Amygdala (tissue), 56 donors: ENCODE data around the gene ITPRIP.

ENCODE experiments used
- DNase-seq, 56 donors: peaks; one replicate each; lab custom pipeline; 2025; lab: John Stamatoyannopoulos, UW

Gene ITPRIP

DNA sequence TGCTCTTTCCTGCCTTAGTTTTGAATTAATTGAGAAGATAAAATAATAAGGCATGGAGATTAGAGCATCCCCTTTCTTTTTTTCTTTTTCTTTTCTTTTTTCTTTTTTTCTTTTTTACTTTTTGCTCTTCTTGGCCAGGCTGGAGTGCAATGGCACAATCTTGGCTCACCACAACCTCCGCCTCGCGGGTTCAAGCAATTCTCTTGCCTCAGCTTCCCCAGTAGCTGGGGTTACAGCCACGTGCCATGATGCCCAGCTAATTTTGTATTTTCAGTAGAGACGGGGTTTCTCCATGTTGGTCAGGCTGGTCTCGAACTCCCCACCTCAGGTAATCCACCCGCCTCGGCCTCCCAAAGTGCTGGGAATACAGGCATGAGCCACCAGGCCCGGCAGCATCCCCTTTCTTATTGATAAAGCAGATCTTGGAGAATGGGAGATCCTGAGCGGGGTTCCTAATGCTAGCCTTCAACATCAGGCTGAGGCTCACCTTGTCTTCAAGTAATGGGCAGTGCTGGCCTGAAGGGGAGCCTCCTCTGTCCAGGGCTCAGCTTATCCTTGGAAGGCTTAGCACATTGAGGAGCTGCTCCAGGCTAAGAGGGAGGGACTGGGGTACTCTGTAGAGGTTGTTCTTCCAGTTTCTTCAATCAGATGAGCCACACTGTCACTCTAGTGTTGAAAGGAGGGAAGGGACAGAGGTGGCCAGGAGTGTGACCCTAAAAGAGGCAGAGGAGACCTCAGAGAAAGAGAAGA is 41.4 kb downstream of the ITPRIP start:
- DNase-seq = no peak

DNA sequence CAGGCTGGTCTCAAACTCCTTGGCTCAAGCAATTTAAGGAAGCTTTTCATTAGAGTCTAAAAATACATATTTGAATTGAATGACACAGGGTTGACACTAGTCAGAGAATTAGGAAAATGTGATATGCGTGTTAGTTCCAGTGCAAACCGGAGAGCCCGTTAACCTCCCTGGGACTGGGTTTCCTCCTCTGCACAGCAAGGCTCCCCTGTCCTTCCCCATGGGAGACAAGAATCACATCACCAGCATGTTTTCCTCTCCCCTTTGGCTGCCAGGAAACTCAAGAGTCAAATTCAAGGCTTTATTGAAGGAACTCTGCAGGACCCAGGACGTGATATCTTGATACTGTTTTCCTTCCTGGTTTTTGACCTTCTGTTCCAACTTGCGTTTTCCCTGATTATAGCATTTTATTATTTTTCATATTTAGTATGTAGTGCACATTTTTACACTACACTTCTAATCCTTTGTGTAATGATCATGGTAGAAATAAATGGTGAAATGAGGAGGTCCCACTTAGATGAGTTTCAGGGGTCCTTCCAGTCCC is 44.4 kb downstream of the ITPRIP start:
- no peak for DNase-seq

DNA sequence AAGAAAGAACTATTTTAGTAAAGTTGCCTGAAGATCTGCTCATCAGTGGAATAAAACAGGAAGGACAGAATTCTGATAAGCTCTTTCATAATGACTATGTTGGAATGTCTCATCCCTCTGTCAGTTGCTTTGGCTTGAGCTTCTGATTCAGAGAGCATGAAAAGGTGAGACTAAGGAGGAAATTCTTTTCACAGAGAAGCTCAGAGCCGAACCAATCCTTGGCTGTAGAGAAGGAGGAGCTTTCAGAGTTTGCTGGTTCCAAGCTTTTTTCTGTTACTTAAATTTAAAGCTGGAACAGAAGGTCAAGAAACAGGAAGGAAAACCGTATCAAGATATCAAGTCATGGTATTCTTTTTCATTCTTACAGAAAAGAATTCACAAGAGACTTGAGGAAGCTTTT is 45.3 kb downstream of the ITPRIP start:
- no peak for DNase-seq

DNA sequence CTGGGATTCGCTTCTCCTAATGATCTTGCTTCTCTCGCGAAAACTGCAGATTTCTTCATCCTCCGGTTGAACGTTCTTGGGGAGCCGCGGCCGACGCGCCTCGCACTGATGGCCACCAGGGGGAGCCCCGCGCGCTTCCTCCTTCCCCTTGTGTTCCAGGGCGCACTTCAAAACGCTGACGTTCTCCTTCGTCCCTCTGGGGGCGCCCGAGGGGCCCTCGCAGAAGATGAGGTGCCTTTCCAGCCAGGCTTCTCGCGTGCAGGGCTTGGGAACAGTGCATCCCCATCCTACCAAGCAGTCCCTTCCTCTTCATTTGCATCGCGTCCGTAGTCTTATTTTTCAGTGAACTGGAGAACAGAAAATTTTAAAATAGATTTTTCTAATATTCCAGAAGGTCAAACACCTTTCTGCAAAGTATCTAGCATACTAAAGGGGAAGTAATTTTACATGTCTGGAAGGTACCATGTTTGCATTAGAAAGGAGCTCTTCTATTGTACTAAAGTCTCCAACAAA is 46.8 kb downstream of the ITPRIP start:
- peak; percentile 27 to 94 (median 76) for DNase-seq

DNA sequence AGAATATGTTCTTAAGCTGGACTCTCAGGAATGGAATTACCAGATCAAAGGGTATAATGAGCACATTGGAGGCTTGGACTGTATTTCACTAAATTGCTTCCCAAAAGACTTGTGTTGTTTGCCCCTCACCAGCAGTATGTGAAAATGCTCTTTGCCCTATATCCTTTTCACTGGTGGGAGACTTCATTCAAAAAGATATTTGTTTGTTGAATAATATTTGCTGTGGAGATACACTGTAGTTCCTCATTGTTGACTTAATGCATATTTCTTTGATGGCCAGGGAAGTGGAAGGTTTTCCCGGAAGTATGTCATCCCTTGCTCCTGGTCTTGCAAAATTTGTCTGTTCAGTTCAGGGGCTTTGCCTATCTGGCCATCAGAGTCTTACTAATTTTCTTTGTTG is 49.9 kb downstream of the ITPRIP start:
- no peak for DNase-seq

DNA sequence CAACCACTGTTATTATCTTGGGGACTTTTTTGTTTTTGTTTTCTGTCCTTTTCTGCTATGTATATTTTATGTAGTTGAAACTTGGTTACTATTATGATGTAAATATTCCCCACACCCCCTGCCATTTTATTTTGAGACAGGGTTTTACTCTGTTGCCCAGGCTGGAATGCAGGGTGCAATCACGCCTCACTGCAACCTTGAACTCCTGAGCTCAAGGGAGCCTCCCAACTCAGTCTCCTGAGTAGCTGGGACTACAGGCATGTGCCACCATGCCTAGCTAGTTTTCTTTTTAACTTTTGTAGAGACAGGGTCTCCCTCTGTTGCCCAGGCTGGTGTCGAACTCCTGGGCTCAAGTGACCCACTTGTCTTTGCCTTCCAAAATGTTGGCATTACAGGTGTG is 51.3 kb downstream of the ITPRIP start:
- no peak for DNase-seq

DNA sequence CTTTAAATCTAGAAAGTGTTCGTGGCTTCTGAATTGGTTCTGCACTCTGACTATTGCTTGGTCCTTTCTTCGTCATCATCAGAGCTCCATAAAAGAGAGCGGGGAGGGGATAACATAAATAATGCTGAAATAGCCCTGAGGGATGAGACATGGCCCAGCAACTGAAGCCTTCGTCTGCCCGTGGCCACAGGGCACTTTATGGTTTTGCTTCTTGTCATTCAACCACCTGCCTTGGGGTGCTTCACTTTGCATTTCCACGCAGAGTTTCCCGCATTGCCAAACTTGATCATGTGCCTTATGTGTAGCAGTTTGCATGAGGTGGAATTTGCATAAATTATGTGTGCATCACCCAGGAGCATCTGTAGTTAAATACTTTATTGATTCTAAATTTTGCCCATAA is 53.4 kb downstream of the ITPRIP start:
- DNase-seq = no peak

DNA sequence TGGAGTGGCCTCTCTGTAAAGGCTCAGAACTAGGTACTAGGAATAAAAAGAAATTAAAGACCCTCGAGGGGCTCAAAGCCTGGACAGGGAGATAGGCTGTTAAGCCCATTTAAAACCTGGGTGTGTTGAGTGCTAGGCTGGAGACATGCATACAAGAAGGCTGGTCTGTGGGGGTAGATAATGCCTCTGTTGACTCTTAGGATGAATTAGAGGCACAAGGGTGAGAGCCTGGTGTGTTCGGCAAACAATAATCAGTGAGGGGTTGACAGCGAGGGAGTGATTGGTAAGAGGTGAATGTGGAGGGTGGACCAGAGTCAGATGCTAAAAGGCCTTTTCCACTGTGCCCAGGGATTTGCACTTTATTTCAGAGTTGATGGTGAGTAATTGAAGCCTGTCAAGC is 56.6 kb downstream of the ITPRIP start:
- DNase-seq = no peak

DNA sequence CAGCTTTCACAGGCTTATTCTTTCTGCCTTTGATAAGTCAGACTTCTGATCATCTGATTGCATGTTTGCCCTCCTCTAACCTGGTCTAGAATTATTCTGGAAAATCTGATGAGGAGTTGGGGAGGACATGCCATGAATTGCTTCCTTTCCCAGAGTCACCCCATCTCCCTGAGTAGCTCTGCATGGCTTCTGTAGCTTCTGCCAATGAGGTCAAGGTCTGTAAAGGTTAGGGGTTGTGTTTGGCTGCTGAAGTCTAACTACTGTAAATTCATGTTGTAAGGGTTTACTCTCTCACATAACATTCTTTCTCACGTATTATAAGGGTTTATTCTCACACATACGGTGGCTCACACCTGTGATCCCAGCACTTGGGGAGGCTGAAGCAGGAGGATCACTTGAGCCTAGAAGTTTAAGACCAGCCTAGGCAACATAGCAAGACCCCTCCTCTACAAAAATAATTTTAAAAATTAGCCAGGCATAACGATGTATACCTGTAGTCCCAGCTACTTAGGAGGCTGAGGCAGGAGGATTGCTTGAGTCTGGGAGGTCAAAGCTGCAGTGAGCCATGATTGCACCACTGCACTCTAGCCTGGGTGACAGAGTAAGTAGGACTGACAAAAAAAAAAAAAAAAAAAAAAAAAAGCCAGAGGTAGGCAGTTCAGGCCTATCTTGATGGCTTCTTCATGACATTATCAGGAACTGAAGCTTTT is 58.6 kb downstream of the ITPRIP start:
- no peak for DNase-seq

DNA sequence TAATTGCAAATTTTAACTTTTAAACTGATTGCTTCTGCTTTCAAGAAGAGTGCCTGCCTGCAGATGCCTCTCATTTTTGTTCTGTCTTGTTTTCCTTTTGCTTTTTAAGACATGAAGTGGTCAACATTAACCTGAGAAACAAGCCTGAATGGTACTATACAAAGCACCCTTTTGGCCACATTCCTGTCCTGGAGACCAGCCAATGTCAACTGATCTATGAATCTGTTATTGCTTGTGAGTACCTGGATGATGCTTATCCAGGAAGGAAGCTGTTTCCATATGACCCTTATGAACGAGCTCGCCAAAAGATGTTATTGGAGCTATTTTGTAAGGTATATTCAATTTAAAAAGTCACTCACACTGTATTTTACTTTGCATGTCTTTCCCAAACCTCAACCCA is 60.5 kb downstream of the ITPRIP start:
- DNase-seq = no peak

DNA sequence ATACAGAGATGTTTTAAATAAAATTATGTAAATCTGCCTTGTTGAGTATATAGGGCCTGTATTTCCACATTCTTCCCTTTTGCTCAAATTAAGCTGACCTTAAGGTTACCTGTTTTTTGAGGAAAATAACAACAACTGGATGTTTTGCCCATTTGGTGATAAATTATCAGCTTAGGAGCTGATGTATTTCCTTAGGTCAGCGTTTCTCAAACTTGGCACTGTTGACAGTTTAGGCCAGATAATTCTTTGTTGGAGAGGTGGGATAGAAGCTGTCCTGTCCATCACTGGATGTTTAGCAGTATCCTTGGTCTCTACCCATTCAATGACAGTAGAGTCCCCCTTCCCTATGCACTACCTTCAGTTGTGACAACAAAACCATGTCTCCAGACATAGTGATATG is 62.1 kb downstream of the ITPRIP start:
- DNase-seq = no peak

DNA sequence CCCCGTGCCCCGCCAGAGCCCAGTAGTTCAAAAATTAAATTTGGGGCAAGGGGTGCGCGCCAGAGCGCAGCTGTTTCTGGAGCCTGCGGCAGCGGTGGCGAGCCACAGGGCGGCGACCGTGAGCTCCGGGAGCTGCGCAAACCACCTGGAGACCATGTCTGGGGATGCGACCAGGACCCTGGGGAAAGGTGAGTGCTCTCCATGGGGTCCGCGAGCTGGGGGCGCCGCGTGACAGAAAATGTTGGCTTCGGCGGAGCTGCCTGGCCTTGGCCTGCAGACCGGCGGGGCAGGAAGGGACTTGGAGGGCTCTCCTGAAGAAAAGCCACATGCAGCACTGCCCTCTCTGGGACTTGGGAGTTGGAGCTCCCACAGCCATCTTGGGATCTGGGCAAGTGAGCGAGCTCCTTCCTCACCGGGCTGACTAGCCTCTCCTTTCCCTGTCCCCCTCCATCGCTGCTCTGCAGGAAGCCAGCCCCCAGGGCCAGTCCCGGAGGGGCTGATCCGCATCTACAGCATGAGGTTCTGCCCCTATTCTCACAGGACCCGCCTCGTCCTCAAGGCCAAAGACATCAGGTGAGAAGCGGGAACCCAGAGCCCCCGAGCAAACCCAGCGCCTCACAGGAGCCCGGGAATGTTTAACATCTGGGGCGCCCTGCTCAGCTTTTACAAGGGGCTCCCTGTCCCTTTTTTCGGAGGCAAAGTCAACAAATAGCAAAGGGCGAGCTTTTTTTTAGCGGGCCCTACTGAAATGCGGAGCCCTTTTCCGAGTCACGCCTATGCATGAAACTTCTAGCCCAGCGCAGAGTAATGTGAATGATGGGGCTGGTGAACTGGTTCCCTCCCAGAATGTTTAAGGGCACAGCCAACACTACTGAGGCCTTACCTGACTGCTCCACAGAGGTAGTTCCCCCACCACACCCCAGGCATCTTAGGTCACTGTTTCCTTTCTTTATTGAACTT is 63.2 kb downstream of the ITPRIP start:
- DNase-seq = peak in 42 of 56 donors; percentile 6 to 77 (median 38)

DNA sequence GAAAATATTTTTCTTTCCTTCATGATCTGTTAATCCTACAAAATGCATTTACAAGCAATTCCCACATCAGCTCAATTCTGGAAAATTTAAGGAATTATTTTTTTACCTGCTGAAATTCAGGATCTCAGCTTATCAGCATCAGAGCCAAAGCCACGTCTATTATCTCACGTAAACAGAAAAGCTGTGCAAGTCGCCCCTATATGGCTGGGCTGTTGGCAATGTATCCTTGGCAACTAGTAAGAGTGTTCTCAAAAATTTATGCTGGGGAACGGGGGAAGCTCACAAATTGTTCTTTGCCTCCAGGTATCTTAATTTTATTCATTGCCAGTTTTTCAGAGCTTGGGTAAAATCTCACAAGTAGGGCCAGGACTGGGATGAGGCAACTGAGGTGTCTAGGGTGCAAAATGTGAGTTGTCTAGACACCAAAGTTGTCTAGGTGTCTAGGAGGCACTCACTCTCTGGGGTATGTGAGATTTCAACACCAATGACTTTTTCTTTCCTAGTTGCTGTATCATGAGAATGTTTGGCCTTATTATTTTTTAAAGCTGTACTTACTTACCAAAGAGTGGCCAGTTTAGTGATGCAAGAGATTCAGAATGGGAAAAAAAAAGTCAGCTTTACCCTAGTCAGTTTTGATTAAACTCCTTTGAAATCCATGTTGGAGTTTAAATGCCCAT is 64.2 kb downstream of the ITPRIP start:
- DNase-seq = no peak

DNA sequence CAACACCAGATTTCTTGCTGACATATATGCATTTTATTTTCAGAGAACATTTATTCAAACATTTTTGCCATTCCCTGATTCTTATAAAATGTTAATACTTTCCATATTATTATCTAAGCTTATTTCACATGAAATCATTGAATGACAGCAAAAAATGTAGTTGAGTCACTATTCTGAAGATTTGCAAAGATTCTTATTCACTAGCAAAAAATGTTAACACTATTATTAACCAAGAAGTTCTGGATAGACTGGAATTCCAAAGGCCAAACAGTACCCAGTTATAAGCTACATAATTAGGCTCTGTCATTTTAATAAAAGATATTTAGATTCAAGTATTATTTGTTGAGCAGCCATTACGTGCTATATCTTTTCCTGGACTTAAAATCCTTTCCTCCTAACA is 65.0 kb downstream of the ITPRIP start:
- DNase-seq = no peak

DNA sequence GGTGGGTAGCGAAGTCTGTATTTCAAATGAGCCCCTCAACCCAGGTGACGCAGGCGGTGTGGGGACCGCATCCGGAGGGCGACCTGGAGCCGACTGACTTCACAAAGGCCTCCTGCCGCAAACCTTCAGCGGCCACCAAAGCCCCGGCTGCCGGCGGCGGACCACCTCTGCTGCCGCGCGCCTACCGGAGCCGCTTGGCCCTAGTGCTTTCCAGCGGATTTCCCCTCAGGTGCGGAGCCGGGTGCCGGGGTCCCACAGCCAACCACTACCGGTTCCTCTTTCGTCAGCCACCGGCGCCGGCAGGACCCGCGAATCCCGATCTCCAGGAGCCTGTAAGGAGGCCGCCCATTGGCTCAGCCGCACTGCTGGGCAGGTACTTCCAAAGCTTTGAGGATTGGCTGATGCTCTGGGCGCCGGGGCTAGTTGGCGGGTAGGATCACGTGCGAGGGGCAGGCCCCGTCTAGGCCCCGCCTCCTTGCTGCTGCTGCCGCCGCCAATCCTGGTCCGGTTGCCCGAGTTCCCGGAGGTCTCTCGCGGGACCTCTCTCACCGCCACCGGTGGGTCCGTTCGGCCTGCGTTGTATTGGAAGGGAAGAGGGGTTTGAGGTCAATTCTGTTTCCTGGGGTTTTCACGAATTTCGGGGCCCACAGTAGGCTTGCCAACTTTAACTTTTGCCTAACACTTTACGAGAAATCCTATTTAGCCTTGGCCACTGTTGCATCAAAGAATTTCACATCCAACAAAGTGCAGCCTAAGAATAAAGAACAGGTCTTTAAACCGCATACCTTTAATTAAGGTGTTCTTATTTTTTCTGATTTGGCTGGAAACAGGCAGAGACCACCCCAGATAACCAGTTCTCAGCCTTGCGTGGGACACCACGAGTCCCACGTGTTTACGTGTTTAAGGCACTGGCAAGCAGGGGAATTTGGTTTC is 69.3 kb downstream of the ITPRIP start, which contains the start of gene GSTO2:
GSTO2 (plus strand) TSS at position 472 of the 933 bp plus-strand sequence. CDS start 5,732 bp downstream, outside the sequence.
- peak; percentile 69 to 100 (median 99) for DNase-seq

DNA sequence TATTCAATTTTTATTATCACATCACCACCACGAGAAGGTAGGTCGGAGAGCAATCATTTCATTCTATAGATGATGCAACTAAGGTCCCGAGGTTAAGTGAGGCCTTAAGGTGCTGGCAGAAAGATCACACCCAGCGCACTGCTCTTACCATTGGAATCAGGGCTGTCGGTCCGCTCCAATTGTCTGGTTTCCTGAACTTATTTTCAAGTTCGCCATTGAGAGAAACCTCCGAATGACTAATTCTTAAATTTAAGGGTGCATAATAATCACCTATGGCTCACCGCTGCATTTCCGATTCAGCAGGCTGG is 69.9 kb downstream of the ITPRIP start:
- DNase-seq = no peak

DNA sequence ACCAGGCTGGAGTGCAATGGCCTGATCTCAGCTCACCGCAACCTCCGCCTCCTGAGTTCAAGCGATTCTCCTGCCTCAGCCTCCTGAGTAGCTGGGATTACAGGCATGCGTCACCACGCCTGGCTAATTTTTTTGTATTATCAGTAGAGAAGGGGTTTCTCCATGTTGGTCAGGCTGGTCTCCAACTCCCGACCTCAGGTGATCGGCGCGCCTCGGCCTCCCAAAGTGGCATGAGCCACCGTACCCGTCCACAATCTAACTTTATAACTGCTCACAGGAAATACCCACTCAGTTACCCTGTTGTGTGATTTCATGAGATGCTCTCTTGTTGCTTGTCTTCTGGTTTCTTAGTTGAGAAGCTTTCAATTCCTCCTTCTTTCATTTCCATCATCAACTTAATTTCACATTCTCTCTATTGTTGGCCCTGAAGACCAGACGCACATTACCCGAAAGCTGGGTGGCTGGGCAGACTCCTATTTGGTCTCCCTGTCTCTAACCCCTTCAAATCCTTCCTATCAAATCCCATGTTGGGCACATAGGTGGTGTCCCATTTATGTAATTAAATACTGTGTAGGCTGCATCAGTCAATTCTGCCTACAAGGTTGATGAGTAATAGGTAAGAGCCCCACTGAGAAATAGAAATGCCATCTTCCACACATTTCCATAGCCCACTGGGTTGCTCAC is 70.4 kb downstream of the ITPRIP start:
- DNase-seq = no peak

DNA sequence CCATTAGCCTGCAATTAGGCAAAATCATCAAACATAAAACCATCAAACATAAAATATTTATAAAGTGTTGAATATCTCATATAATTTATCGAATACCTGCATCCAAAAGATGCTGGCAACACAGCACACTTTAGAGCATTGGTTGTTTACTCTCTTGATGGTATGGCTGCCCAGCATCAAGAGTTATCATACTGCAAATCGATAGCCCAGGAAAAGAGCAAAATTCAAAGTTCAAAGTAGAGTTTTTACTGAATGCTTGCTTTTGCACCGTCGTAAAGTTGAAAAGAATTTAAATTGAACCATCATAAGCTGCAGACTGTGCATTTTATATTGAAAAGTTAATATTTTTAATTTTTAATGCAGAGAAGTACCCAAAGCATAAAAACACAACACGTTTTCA is 73.5 kb downstream of the ITPRIP start:
- DNase-seq = no peak
